Measurements from ENCODE around the gene MYO1F. TPM values are rescaled to one million over a fixed set of nuclear protein-coding genes. Genes with fewer than 3 reads are reported as not detected.
A peak's percentile ranks its signal among the peaks of the same experiment; 100 is the strongest.

Gene MYO1F
- total RNA-seq, 2 donors from 2014 or later: 4.7 to 9.1 TPM

DNA sequence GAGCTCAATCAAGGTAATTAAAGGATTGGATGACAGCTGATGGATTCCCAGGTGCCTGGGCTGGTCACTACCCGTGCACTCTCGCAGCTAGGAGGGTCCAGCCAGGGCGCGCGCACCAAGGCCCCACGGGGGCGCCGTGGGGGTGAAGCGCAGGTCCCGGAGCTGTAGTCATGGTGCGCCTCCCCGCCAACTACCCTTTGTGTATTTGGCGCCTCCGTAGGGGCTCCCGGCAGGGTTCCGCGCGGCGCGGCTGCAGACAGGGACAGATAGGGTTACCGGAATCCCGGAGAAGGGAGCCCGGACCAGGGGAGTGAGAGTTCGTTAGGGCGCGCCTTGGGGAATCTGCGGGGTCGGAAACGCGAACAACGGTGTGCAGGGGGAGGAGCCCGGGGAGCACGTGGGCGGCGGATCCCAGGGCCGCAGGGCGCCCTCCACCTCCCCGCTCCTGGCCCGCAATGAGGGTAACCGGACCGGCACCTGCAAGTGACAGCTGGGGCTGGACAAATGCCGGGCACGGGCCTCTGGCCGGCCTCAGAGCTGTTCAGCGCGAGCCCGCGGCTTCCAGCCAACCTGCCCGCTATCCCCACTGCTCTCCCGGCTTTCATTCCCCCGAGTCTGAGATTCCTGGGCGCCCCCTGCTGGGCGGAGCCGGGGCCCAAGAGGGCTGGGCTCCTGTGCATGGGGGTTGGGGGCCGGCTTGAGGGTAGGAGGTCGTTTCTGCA, 71.4 kb downstream of the MYO1F start:
- no peaks in the 10 kb centered on the region for H3K9me3 ChIP-seq
- peak; percentile 70 for TF ChIP-seq CTCF (IDR thresholded peaks at IDR 0.05)
- no peaks in the 10 kb centered on the region for H3K36me3 ChIP-seq
- H3K4me1 ChIP-seq: no peaks in the 10 kb centered on the region
- intact Hi-C loops (cut with DNase I): loop anchor here (5.0 kb wide), 1 partner anchor 154 kb away; no protein-coding TSS in a partner anchor
- peak; percentile 85 for DNase-seq
- H3K9ac ChIP-seq (ENCODE audit: low read depth in 2 of 2, low read length in 2 of 2): peak overlapping the region; percentile 53 to 61
- H3K4me3 ChIP-seq: peak overlapping the region; percentile 58
- H3K27ac ChIP-seq: no peak overlapping the region
- H3K27me3 ChIP-seq: no peaks in the 10 kb centered on the region

- no peak overlapping the region for H3K27ac ChIP-seq
- TF ChIP-seq CTCF (IDR thresholded peaks at IDR 0.05): no peak
- no peak overlapping the region for H3K4me3 ChIP-seq
- no peak overlapping the region for H3K9ac ChIP-seq (ENCODE audit: low read depth in 2 of 2, low read length in 2 of 2)
- H3K27me3 ChIP-seq: no peaks in the 10 kb centered on the region
- no peak for DNase-seq
- intact Hi-C loops (cut with DNase I): loop anchor here (5.0 kb wide), 2 partner anchors 93 to 153 kb away; partner anchors contain the start of gene MARCHF2
- no peaks in the 10 kb centered on the region for H3K9me3 ChIP-seq
- no peaks in the 10 kb centered on the region for H3K4me1 ChIP-seq
- no peaks in the 10 kb centered on the region for H3K36me3 ChIP-seq
Measured at GRCh38 chr19:8504919-8505318, 72.3 kb downstream of the MYO1F start.

DNA sequence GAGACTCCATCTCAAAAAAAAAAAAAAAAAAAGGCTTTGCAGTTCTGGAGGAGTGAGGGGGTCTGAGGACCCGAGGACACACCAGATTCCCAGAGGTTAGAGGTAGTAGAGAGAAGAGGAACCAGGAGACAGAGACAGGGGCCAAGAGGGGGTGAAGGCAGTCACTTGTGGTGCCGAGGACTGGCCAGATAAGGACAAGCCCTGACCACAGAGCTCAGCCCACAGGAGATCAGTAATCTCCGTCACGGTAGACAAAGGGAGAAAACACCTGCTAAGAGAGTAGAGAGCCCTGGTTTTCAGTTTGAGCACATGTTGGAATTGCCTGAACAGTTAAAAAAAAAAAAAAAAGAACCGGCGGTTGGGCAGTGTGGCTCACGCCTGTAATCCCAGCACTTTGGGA, 73.1 kb downstream of the MYO1F start:
- Histone ChIP-seq H3K9me3 (no peaks in the 10 kb centered on the region), H3K9ac (ENCODE audit: low read depth in 2 of 2, low read length in 2 of 2) (no peak overlapping the region), H3K4me3 (no peak overlapping the region), H3K27me3 (no peaks in the 10 kb centered on the region), H3K36me3 (no peaks in the 10 kb centered on the region), H3K4me1 (no peaks in the 10 kb centered on the region), H3K27ac (no peak overlapping the region)
- DNase-seq: no peak
- intact Hi-C loops (cut with DNase I): loop anchor here (5.0 kb wide), 1 partner anchor 92 kb away; the partner anchor contains the start of gene MARCHF2
- no peak for TF ChIP-seq CTCF (IDR thresholded peaks at IDR 0.05)

GRCh38 chr19:8503510-8503909, 73.7 kb downstream of the MYO1F start:
- H3K4me3 ChIP-seq: no peak overlapping the region
- DNase-seq: no peak
- intact Hi-C loops (cut with DNase I): loop anchor here (5.0 kb wide), 1 partner anchor 91 kb away; the partner anchor contains the start of gene MARCHF2

GRCh38 chr19:8501981-8502380, 75.3 kb downstream of the MYO1F start:
- TF ChIP-seq CTCF (IDR thresholded peaks at IDR 0.05): no peak
- no peaks in the 10 kb centered on the region for H3K36me3 ChIP-seq
- DNase-seq: no peak
- no peak overlapping the region for H3K4me3 ChIP-seq
- no peak overlapping the region for H3K9ac ChIP-seq (ENCODE audit: low read depth in 2 of 2, low read length in 2 of 2)
- no peaks in the 10 kb centered on the region for H3K9me3 ChIP-seq
- no peaks in the 10 kb centered on the region for H3K4me1 ChIP-seq
- intact Hi-C loops (cut with DNase I): loop anchor here (5.0 kb wide), 1 partner anchor 90 kb away; the partner anchor contains the start of gene MARCHF2
- no peak overlapping the region for H3K27ac ChIP-seq
- no peaks in the 10 kb centered on the region for H3K27me3 ChIP-seq

More at GRCh38 chr19:8503510-8503909, 73.7 kb downstream of the MYO1F start:
- H3K4me1 ChIP-seq: no peaks in the 10 kb centered on the region
- H3K27me3 ChIP-seq: no peaks in the 10 kb centered on the region
- H3K36me3 ChIP-seq: no peaks in the 10 kb centered on the region
- TF ChIP-seq CTCF (IDR thresholded peaks at IDR 0.05): no peak
- H3K9ac ChIP-seq (ENCODE audit: low read depth in 2 of 2, low read length in 2 of 2): no peak overlapping the region
- no peaks in the 10 kb centered on the region for H3K9me3 ChIP-seq
- H3K27ac ChIP-seq: no peak overlapping the region
